GM08714 (cell line): ENCODE measurements around the gene ASB2.

Experiments
- H3K4me3 ChIP-seq: fragments of 200-500 bp; sonication (Bioruptor generic); 2 replicates; pipeline ENCODE4 v1.5.1; 2014; ENCODE audit warnings: mild to moderate bottlenecking, low read length, inconsistent platforms
- ZNF274 ChIP-seq: IDR thresholded peaks from 2 replicates; pipeline ENCODE4 v1.6.1; 2012; ENCODE audit warnings: mild to moderate bottlenecking, low read depth, low read length

Gene ASB2

GRCh38 chr14:93976477-93977057 is at the start of gene ASB2:
ASB2 (minus strand) TSS chr14:93976570; CDS start chr14:93964539, 12,031 bp downstream.
- H3K4me3 ChIP-seq = peak within 1 kb of the TSS; percentile 51; the same call in 1 of the 2 replicates
- no peak for TF ChIP-seq ZNF274

GRCh38 chr14:94025720-94026119 is 49.4 kb upstream of the ASB2 start:
- no peak overlapping the region for H3K4me3 ChIP-seq

GRCh38 chr14:94024549-94024948 is 48.2 kb upstream of the ASB2 start:
- no peak for TF ChIP-seq ZNF274
- no peak overlapping the region for H3K4me3 ChIP-seq

More at GRCh38 chr14:94025720-94026119, 49.4 kb upstream of the ASB2 start:
- TF ChIP-seq ZNF274 = no peak

- no peak for TF ChIP-seq ZNF274
- H3K4me3 ChIP-seq = no peak overlapping the region
Observed at GRCh38 chr14:94022532-94023411, 46.4 kb upstream of the ASB2 start.

GRCh38 chr14:94021416-94022157 is 45.2 kb upstream of the ASB2 start:
- no peak for TF ChIP-seq ZNF274
- no peak overlapping the region for H3K4me3 ChIP-seq

- H3K4me3 ChIP-seq = no peak overlapping the region
- TF ChIP-seq ZNF274 = no peak
Observed at GRCh38 chr14:94021001-94021400, 44.6 kb upstream of the ASB2 start.

GRCh38 chr14:94020267-94020666 is 43.9 kb upstream of the ASB2 start:
- no peak overlapping the region for H3K4me3 ChIP-seq
- TF ChIP-seq ZNF274 = no peak

GRCh38 chr14:94019329-94019728 is 43.0 kb upstream of the ASB2 start:
- TF ChIP-seq ZNF274 = no peak
- H3K4me3 ChIP-seq = no peak overlapping the region

GRCh38 chr14:94018308-94018707 is 41.9 kb upstream of the ASB2 start:
- no peak for TF ChIP-seq ZNF274

GRCh38 chr14:94016446-94016976 is 40.1 kb upstream of the ASB2 start:
- no peak overlapping the region for H3K4me3 ChIP-seq
- TF ChIP-seq ZNF274 = no peak

More at GRCh38 chr14:94018308-94018707, 41.9 kb upstream of the ASB2 start:
- no peak overlapping the region for H3K4me3 ChIP-seq

- no peak overlapping the region for H3K4me3 ChIP-seq
- TF ChIP-seq ZNF274 = no peak
Observed at GRCh38 chr14:94015223-94015622, 38.9 kb upstream of the ASB2 start.

- no peak overlapping the region for H3K4me3 ChIP-seq
- no peak for TF ChIP-seq ZNF274
Observed at GRCh38 chr14:94014382-94014781, 38.0 kb upstream of the ASB2 start.

- TF ChIP-seq ZNF274 = no peak
- H3K4me3 ChIP-seq = no peak overlapping the region
Observed at GRCh38 chr14:94011795-94012194, 35.4 kb upstream of the ASB2 start.

- no peak for TF ChIP-seq ZNF274
Observed at GRCh38 chr14:94010625-94011024, 34.3 kb upstream of the ASB2 start.

More at GRCh38 chr14:94010625-94011024, 34.3 kb upstream of the ASB2 start:
- H3K4me3 ChIP-seq = no peak overlapping the region
